ENCODE results near the gene SLC35G1. TPM values are rescaled to one million over a fixed set of nuclear protein-coding genes. Genes with fewer than 3 reads are reported as not detected.
A peak's percentile ranks its signal among the peaks of the same experiment; 100 is the strongest.

The SLC35G1 gene
- total and polyA plus RNA-seq, 4 donors = 15.2 to 26.3 (median 16.9) TPM

DNA sequence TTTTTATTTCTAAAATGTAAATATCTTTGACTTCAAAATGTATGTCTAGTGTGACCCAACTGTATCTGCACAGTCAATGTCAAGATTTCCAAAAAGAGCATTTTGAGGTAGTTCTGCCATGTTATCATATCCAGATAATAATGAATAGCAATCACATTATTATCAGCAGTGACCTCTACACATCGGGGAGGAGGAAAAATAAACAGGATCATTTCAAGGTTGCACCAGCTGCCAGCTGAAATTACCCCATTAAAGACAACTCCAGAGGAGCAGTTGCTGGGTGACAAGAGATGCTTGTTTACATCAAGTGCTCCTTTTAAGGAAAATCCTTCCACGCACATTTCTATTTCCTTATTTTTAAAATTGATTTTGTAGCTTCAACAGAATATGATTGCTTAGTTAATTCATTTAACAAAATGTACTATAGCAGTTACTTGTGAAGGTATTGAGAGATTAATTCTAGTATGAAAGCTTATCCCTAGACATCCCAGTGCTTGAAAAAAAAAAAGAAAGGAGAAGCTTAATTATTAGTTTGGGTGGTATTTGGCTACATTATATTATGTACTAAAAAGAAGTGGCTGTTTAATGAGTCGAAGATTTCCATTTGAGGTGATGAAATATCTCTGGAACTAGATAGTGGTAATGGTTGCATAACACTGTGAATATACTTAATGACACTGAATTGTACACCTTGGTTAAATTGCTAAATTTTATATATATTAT is 19.3 kb upstream of the SLC35G1 start:
- peak in 1 of 6 donors; percentile 37 for DNase-seq (ENCODE audit: low read depth in 4 of 6, low spot score in 6 of 6)
- no CpG with 5 or more reads among the region's 3 CpGs for WGBS (ENCODE audit: insufficient coverage)
- Histone ChIP-seq H3K27me3 (ENCODE audit: control insufficient read depth, insufficient read depth, low read length) (no peaks in the 10 kb centered on the region), H3K4me1 (ENCODE audit: control insufficient read depth, insufficient read depth, low read length) (no peaks in the 10 kb centered on the region), H3K9me3 (ENCODE audit: control insufficient read depth, insufficient read depth, low read length) (no peaks in the 10 kb centered on the region), H3K27ac (ENCODE audit: low read depth, low read length) (no peak overlapping the region), H3K36me3 (ENCODE audit: control insufficient read depth, insufficient read depth, low read length) (no peaks in the 10 kb centered on the region), H3K4me3 (ENCODE audit: low read depth, low read length) (no peak overlapping the region)

DNA sequence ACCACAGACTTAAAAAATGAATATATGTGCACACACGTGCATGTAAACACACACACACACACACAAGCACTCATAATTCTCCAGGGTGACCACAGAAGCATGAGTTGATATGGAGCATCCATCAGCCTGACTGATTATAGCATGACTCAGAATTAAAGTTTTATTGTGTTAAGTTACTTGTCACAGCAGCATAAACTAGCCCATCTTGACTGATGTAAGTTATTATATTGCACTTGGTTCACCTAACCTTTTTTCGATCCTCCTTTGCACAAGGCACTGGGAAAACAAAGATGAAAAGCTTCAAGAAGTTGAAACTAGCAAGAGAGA is 18.8 kb upstream of the SLC35G1 start:
- no peaks in the 10 kb centered on the region for H3K27me3 ChIP-seq (ENCODE audit: control insufficient read depth, insufficient read depth, low read length)
- no peak overlapping the region for H3K27ac ChIP-seq (ENCODE audit: low read depth, low read length)
- 100% methylated on average over 1 of the region's 2 CpGs for WGBS (ENCODE audit: insufficient coverage)
- H3K9me3 ChIP-seq (ENCODE audit: control insufficient read depth, insufficient read depth, low read length) = no peaks in the 10 kb centered on the region
- H3K36me3 ChIP-seq (ENCODE audit: control insufficient read depth, insufficient read depth, low read length) = no peaks in the 10 kb centered on the region
- H3K4me1 ChIP-seq (ENCODE audit: control insufficient read depth, insufficient read depth, low read length) = no peaks in the 10 kb centered on the region
- DNase-seq (ENCODE audit: low read depth in 4 of 6, low spot score in 6 of 6) = no peak
- H3K4me3 ChIP-seq (ENCODE audit: low read depth, low read length) = no peak overlapping the region

DNA sequence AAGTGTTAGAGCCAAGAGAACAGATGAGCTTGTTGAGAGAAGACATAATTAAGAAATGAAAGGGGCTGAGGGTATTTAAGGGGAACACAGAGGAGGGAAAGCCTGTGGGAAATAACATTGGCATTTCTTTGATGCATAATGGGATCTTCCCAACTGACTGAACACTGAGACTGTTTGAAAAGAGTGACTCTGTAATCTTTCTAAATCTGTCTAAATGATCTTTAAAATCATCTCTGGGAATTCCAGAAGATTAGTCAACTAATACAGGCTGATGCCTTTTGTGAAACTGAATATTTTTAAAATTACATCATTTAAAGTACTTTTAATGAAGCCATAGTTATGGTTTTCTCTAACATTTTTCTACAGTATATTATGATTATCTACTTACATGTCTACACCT is 17.4 kb upstream of the SLC35G1 start:
- H3K4me3 ChIP-seq (ENCODE audit: low read depth, low read length) = no peak overlapping the region
- H3K27me3 ChIP-seq (ENCODE audit: control insufficient read depth, insufficient read depth, low read length) = no peaks in the 10 kb centered on the region
- H3K36me3 ChIP-seq (ENCODE audit: control insufficient read depth, insufficient read depth, low read length) = no peaks in the 10 kb centered on the region
- H3K4me1 ChIP-seq (ENCODE audit: control insufficient read depth, insufficient read depth, low read length) = no peaks in the 10 kb centered on the region
- DNase-seq (ENCODE audit: low read depth in 4 of 6, low spot score in 6 of 6) = no peak
- no peaks in the 10 kb centered on the region for H3K9me3 ChIP-seq (ENCODE audit: control insufficient read depth, insufficient read depth, low read length)
- no peak overlapping the region for H3K27ac ChIP-seq (ENCODE audit: low read depth, low read length)

DNA sequence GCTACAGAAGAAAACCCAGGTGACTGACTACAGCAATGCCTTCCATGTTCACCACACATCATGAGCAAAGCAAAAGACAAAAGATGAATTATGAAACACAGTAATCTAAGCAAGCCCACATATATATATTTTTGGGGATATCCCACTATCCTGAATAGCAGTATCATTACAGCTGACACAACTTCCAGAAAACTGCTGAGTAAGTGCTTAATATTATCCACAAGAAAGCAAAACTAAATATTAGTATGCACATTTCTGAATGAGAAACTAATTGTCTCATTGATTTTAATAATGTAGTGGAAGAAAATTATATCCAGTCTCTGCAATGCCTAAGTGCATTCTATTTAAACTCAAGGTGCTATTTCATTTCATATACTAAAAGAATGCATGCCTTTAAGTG is 14.5 kb upstream of the SLC35G1 start:
- no peak for DNase-seq (ENCODE audit: low read depth in 4 of 6, low spot score in 6 of 6)
- H3K27ac ChIP-seq (ENCODE audit: low read depth, low read length) = no peak overlapping the region
- no peaks in the 10 kb centered on the region for H3K4me1 ChIP-seq (ENCODE audit: control insufficient read depth, insufficient read depth, low read length)
- H3K4me3 ChIP-seq (ENCODE audit: low read depth, low read length) = no peak overlapping the region
- H3K9me3 ChIP-seq (ENCODE audit: control insufficient read depth, insufficient read depth, low read length) = no peaks in the 10 kb centered on the region
- no peaks in the 10 kb centered on the region for H3K27me3 ChIP-seq (ENCODE audit: control insufficient read depth, insufficient read depth, low read length)
- no peaks in the 10 kb centered on the region for H3K36me3 ChIP-seq (ENCODE audit: control insufficient read depth, insufficient read depth, low read length)

DNA sequence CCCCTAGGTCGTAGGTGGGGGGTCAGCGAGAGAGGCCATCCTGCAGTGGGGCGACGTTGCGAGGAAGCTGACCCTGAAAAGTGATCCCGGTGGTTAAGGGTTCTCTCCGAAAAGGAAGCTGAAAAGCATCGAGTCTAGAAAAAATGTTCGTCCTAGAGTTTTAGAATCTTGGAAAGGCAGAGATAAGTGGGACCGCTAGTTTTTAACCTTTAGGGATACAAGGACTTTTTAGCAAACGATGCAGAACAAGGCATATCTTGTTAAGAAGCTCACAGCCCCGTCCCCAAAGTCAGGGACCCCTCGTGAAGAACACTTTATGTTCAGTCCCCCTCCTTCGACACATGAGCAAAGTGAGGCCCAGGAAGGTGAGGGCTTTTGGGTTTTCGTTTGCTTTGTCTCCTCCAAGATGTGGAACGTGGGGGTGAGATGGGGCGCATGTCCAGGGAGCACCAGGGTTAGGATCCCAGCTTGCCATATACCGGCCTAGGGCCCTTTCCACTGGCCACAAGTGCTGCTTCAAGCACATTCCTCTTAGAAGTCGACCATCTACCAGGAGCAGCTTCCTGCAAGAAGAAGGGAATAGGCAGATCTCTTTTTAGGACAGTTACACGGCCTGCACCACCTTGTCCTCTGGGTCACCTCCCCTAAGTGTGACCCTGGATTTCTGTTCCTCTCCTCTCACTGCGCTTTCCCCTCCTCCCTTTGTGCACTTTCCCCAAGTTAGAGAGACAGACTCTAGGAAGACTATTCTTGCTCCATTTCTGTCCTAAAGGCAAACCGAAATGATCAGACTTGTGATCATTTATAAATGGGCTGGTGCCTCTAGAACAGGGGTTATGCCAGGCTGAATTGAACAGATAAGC is 969 bp downstream of the SLC35G1 start:
- H3K4me1 ChIP-seq (ENCODE audit: control insufficient read depth, insufficient read depth, low read length) = peaks cover 9% of the 10 kb centered on the region
- no peaks in the 10 kb centered on the region for H3K36me3 ChIP-seq (ENCODE audit: control insufficient read depth, insufficient read depth, low read length)
- no peak overlapping the region for H3K27ac ChIP-seq (ENCODE audit: low read depth, low read length)
- no peaks in the 10 kb centered on the region for H3K9me3 ChIP-seq (ENCODE audit: control insufficient read depth, insufficient read depth, low read length)
- no peak for DNase-seq (ENCODE audit: low read depth in 4 of 6, low spot score in 6 of 6)
- WGBS (ENCODE audit: insufficient coverage) = 17% methylated on average over 17 of the region's 22 CpGs
- H3K4me3 ChIP-seq (ENCODE audit: low read depth, low read length) = peak overlapping the region; percentile 77
- H3K27me3 ChIP-seq (ENCODE audit: control insufficient read depth, insufficient read depth, low read length) = no peaks in the 10 kb centered on the region

DNA sequence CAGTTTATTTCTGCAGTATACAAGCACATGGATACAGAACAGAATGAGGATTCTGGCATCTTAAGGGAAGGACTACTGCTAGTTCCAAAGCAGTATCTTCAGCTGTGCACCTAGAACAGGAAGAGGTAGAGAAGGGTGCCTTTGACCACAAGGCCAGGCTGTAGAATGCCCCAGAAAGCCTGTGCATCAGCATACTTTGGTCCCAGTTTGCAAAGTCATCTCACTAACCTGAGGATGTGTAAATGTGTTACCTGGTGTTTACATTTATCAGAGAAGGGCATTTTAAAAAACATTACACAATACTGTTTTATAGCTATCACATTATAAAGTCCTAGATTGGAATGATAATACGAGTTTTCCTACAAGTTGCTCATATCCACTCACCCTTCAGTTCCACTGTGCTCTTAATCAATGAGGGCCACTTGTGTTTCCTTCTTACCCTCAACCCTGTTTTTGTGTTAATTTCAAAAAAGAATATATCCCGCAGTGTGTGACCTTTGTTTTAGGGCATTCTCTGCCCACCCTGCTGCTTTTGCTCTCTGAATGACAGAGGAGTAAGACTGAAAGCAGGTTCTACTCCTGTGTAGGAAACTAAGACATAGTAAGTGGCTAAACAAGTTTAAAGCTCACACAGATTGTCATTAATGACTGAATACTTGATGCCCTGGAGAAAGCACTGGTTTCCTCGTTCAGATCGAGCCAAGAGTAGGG is 3.4 kb downstream of the SLC35G1 start:
- Histone ChIP-seq H3K36me3 (ENCODE audit: control insufficient read depth, insufficient read depth, low read length) (no peaks in the 10 kb centered on the region), H3K27me3 (ENCODE audit: control insufficient read depth, insufficient read depth, low read length) (no peaks in the 10 kb centered on the region), H3K27ac (ENCODE audit: low read depth, low read length) (no peak overlapping the region), H3K9me3 (ENCODE audit: control insufficient read depth, insufficient read depth, low read length) (no peaks in the 10 kb centered on the region), H3K4me1 (ENCODE audit: control insufficient read depth, insufficient read depth, low read length) (peaks cover 9% of the 10 kb centered on the region), H3K4me3 (ENCODE audit: low read depth, low read length) (no peak overlapping the region)
- 82% methylated on average over 2 of the region's 4 CpGs for WGBS (ENCODE audit: insufficient coverage)
- no peak for DNase-seq (ENCODE audit: low read depth in 4 of 6, low spot score in 6 of 6)

DNA sequence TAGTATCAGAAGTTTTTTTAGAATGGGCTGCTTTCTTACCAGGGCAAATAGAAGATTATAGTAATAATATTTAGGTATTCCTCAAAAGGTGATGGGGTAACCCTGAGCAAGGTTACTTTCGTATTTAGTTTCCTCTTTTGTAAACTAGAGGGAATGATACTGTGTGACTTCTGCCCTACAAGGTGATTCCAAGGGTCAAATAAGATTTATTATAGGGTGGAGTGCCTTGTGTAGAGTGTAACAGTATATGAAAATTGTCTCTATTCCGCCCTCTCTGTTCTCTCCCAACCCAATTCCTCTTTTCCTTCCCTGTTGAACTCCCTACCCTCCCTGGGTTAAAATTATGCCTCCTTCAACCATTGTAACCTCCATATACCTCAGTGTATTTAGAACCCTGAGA is 5.3 kb downstream of the SLC35G1 start:
- no CpG with 5 or more reads among the region's 2 CpGs for WGBS (ENCODE audit: insufficient coverage)
- no peaks in the 10 kb centered on the region for H3K27me3 ChIP-seq (ENCODE audit: control insufficient read depth, insufficient read depth, low read length)
- no peaks in the 10 kb centered on the region for H3K36me3 ChIP-seq (ENCODE audit: control insufficient read depth, insufficient read depth, low read length)
- no peak for DNase-seq (ENCODE audit: low read depth in 4 of 6, low spot score in 6 of 6)
- H3K4me1 ChIP-seq (ENCODE audit: control insufficient read depth, insufficient read depth, low read length) = peaks cover 9% of the 10 kb centered on the region
- H3K4me3 ChIP-seq (ENCODE audit: low read depth, low read length) = no peak overlapping the region
- no peak overlapping the region for H3K27ac ChIP-seq (ENCODE audit: low read depth, low read length)
- no peaks in the 10 kb centered on the region for H3K9me3 ChIP-seq (ENCODE audit: control insufficient read depth, insufficient read depth, low read length)

DNA sequence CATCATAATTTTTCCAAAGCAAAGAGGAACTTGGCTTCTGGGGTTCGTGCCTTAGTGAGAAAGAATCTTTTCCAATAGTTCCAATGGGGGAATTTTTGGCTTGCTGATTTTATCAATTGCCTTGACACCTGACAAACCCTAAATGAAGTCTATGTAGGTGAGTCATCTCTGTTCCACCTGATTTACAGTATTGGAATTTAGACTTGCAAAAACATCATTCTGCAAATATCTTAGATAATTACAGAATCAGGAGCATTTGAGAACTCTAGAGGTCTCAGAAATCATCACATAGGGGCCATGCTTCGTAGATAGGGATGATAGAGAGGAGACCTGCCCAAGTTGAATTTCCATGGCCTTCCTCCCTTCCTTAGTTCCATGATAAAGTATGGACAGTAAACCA is 9.3 kb downstream of the SLC35G1 start:
- no peaks in the 10 kb centered on the region for H3K4me1 ChIP-seq (ENCODE audit: control insufficient read depth, insufficient read depth, low read length)
- H3K4me3 ChIP-seq (ENCODE audit: low read depth, low read length) = no peak overlapping the region
- H3K9me3 ChIP-seq (ENCODE audit: control insufficient read depth, insufficient read depth, low read length) = no peaks in the 10 kb centered on the region
- no peaks in the 10 kb centered on the region for H3K27me3 ChIP-seq (ENCODE audit: control insufficient read depth, insufficient read depth, low read length)
- H3K36me3 ChIP-seq (ENCODE audit: control insufficient read depth, insufficient read depth, low read length) = peaks cover 2% of the 10 kb centered on the region
- no peak overlapping the region for H3K27ac ChIP-seq (ENCODE audit: low read depth, low read length)
- DNase-seq (ENCODE audit: low read depth in 4 of 6, low spot score in 6 of 6) = no peak
- no CpG with 5 or more reads among the region's 2 CpGs for WGBS (ENCODE audit: insufficient coverage)

DNA sequence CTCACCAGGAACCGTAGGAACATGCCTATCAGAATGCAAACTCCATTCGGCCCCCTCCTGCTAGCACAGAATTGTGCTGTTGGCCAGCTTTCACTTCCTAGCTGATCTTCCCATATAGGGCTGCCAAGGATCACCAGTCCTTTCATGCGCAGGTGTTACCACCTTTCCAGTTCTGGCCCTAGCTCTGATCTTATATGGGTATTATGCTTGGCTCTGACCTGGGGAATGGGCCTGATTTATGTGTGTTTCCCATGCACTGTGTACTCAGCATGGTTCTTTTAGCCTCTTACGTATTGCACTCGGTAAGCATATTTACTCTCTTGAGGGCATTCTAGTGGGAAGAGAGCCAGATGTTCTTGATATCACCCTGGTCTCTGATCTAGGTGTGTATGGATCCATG is 11.1 kb downstream of the SLC35G1 start:
- no peaks in the 10 kb centered on the region for H3K4me1 ChIP-seq (ENCODE audit: control insufficient read depth, insufficient read depth, low read length)
- DNase-seq (ENCODE audit: low read depth in 4 of 6, low spot score in 6 of 6) = no peak
- no peak overlapping the region for H3K4me3 ChIP-seq (ENCODE audit: low read depth, low read length)
- H3K9me3 ChIP-seq (ENCODE audit: control insufficient read depth, insufficient read depth, low read length) = no peaks in the 10 kb centered on the region
- H3K36me3 ChIP-seq (ENCODE audit: control insufficient read depth, insufficient read depth, low read length) = peaks cover 2% of the 10 kb centered on the region
- WGBS (ENCODE audit: insufficient coverage) = 84% methylated on average over 3 of the region's 5 CpGs
- no peaks in the 10 kb centered on the region for H3K27me3 ChIP-seq (ENCODE audit: control insufficient read depth, insufficient read depth, low read length)
- no peak overlapping the region for H3K27ac ChIP-seq (ENCODE audit: low read depth, low read length)

All from spinal cord (tissue), 10 donors.